Measurements from ENCODE around the gene PIK3IP1.
"Not testable (repeated sequence)": the region's sequence is repeated elsewhere in the genome, so short reads cannot be mapped to it uniquely, and the experiment has no call there.

Gene PIK3IP1

GRCh38 chr22:31292236-31292989, at the start of gene PIK3IP1:
Gene PIK3IP1 (minus strand): TSS chr22:31292488. CDS start chr22:31292344, 144 bp downstream.
- peak; percentile 39 to 61 for DNase-seq

GRCh38 chr22:31341386-31342088, 49.2 kb upstream of the PIK3IP1 start:
- DNase-seq = no peak

- no peak for DNase-seq
Observed at GRCh38 chr22:31340765-31341247, 48.5 kb upstream of the PIK3IP1 start.

- DNase-seq = no peak
Observed at GRCh38 chr22:31340360-31340759, 48.1 kb upstream of the PIK3IP1 start.

- no peak for DNase-seq
Observed at GRCh38 chr22:31339148-31339832, 47.0 kb upstream of the PIK3IP1 start.

- DNase-seq = no peak
Observed at GRCh38 chr22:31337178-31337577, 44.9 kb upstream of the PIK3IP1 start.

- DNase-seq = no peak
Observed at GRCh38 chr22:31334329-31334728, 42.0 kb upstream of the PIK3IP1 start.

GRCh38 chr22:31333641-31334040, 41.4 kb upstream of the PIK3IP1 start:
- DNase-seq = no peak

- no peak for DNase-seq
Observed at GRCh38 chr22:31332886-31333285, 40.6 kb upstream of the PIK3IP1 start.

GRCh38 chr22:31332010-31332409, 39.7 kb upstream of the PIK3IP1 start:
- no peak for DNase-seq

GRCh38 chr22:31329453-31330215, 37.3 kb upstream of the PIK3IP1 start:
- DNase-seq = no peak

- no peak for DNase-seq
Observed at GRCh38 chr22:31329029-31329428, 36.7 kb upstream of the PIK3IP1 start.

- no peak for DNase-seq
Observed at GRCh38 chr22:31328544-31328960, 36.3 kb upstream of the PIK3IP1 start.

- DNase-seq = no peak
Observed at GRCh38 chr22:31327806-31328543, 35.7 kb upstream of the PIK3IP1 start.

GRCh38 chr22:31326877-31327276, 34.6 kb upstream of the PIK3IP1 start:
- no peak for DNase-seq

- no peak for DNase-seq
Observed at GRCh38 chr22:31323578-31324550, 31.6 kb upstream of the PIK3IP1 start.

- no peak for DNase-seq
Observed at GRCh38 chr22:31321421-31321820, 29.1 kb upstream of the PIK3IP1 start.

- not testable (repeated sequence) for DNase-seq
Observed at GRCh38 chr22:31314220-31314619, 21.9 kb upstream of the PIK3IP1 start.

GRCh38 chr22:31313366-31314147, 21.3 kb upstream of the PIK3IP1 start:
- DNase-seq = peak in 1 of 2 donors; percentile 6

GRCh38 chr22:31308181-31308580, 15.9 kb upstream of the PIK3IP1 start:
- DNase-seq = no peak
